Loucy (cell line): ENCODE results near the gene ASB14.

Experiments
- H2AFZ ChIP-seq: fragments of 200-600 bp; sonication (generic); 2 replicates; pipeline ENCODE4 v1.6.0; 2016; ENCODE audit warnings: antibody characterized with exemption, mild to moderate bottlenecking, low read length, moderate library complexity
- H3F3A ChIP-seq: fragments of 200-600 bp; 2 replicates; pipeline ENCODE4 v1.6.0; 2016; ENCODE audit warnings: antibody characterized with exemption, low read depth, mild to moderate bottlenecking
- H3K27me3 ChIP-seq: fragments of 200-600 bp; sonication (generic); 2 replicates; pipeline ENCODE4 v1.6.1; 2014; ENCODE audit warnings: low read length, mild to moderate bottlenecking; ENCODE audit not compliant: insufficient read depth, poor library complexity, severe bottlenecking
- H3K36me3 ChIP-seq: fragments of 200-600 bp; sonication (generic); 2 replicates; pipeline ENCODE4 v1.6.1; 2016; ENCODE audit warnings: low read length; ENCODE audit not compliant: insufficient read depth
- H3K4me1 ChIP-seq: fragments of 200-600 bp; sonication (generic); 2 replicates; pipeline ENCODE4 v1.5.1; 2014; ENCODE audit warnings: low read length, mild to moderate bottlenecking; ENCODE audit not compliant: insufficient read depth, poor library complexity, severe bottlenecking
- H3K4me2 ChIP-seq: fragments of 200-600 bp; sonication (generic); 2 replicates; pipeline ENCODE4 v1.6.0; 2014; ENCODE audit warnings: antibody characterized with exemption, low read length, low read depth, mild to moderate bottlenecking; ENCODE audit not compliant: poor library complexity, severe bottlenecking
- H3K4me3 ChIP-seq: fragments of 200-600 bp; sonication (generic); 2 replicates; pipeline ENCODE4 v1.5.1; 2014; ENCODE audit warnings: low read length, mild to moderate bottlenecking, mixed read lengths; ENCODE audit not compliant: poor library complexity, severe bottlenecking
- H3K79me2 ChIP-seq: fragments of 200-600 bp; sonication (generic); 2 replicates; pipeline ENCODE4 v1.6.1; 2014; ENCODE audit warnings: low read length; ENCODE audit not compliant: insufficient read depth
- H3K9ac ChIP-seq: fragments of 200-600 bp; sonication (generic); 2 replicates; pipeline ENCODE4 v1.6.0; 2014; ENCODE audit warnings: mild to moderate bottlenecking, low read depth, low read length, moderate library complexity; ENCODE audit not compliant: poor library complexity, severe bottlenecking
- H3K9me2 ChIP-seq: fragments of 200-600 bp; sonication (generic); replicated peaks from 2 replicates; pipeline ENCODE4 v1.6.1; 2016; ENCODE audit warnings: low read depth, low read length, mixed read lengths
- H3K9me3 ChIP-seq: fragments of 200-600 bp; sonication (generic); 2 replicates; pipeline ENCODE4 v1.6.1; 2014; ENCODE audit warnings: mild to moderate bottlenecking, antibody characterized with exemption, low read length, low read depth; ENCODE audit not compliant: insufficient read depth
- H4K20me1 ChIP-seq: fragments of 200-600 bp; sonication (generic); 2 replicates; pipeline ENCODE4 v1.6.0; 2014; ENCODE audit warnings: antibody characterized with exemption, low read length, mild to moderate bottlenecking; ENCODE audit not compliant: insufficient read depth, poor library complexity, severe bottlenecking
- CTCF ChIP-seq: fragments of 200-600 bp; sonication (generic); conservative IDR thresholded peaks from 2 replicates; pipeline ENCODE4 v1.5.1; 2014; ENCODE audit warnings: mild to moderate bottlenecking, antibody characterized with exemption, low read length
- EZH2phosphoT487 ChIP-seq: fragments of 200-600 bp; IDR thresholded peaks from 2 replicates; pipeline ENCODE4 v1.6.1; 2018; ENCODE audit warnings: antibody characterized with exemption, mild to moderate bottlenecking, moderate library complexity, borderline replicate concordance

Gene ASB14

DNA sequence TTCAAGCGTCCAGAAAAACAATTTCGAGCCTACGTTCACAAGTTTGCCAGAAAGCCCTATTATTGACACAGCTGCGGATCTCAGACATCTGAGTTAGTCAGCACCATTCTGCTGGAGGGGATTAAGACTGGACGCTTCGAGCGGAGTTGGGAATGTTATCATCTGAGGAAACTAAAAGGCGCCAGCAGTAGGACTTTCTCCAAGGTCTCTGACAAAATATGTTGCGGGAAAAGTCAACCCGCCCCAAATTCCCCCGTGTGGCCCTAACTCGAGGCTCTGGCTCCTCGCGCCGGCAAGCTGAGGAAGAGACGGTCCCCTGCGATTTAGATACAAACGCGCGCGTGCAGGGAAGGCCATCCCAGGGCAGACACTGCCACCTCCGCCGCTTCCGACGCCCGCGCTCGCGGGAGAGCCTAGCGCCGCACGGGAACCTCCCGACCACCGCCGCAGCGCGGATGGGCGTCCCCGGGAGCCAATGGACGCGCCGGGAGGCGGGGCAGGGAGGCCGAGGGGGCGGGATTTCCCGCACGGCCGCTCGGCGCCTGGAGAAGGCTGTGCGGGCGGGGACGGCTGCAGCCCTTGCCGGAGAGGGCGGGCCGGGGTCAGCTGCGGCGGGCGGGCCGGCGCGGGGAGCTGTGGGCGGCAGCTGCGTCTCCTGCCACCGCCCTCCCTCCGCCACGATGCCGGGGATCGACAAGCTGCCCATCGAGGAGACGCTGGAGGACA is 65.1 kb downstream of the ASB14 start, which contains the start of gene APPL1:
APPL1 (plus strand) TSS at position 526 of the 726 bp plus-strand sequence; CDS start at position 681, 155 bp downstream.
- H3K79me2 ChIP-seq: peaks cover 48% of the 10 kb centered on the region
- H3K36me3 ChIP-seq: no peaks in the 10 kb centered on the region
- peak within 1 kb of the TSS; percentile 98 for H2AFZ ChIP-seq
- H3K9me2 ChIP-seq: no peaks in the 10 kb centered on the region
- H3K4me1 ChIP-seq: peaks cover 55% of the 10 kb centered on the region
- H3K4me3 ChIP-seq: peak within 1 kb of the TSS; percentile 85
- TF ChIP-seq CTCF (no peak), EZH2phosphoT487 (no peak)
- no peaks in the 10 kb centered on the region for H3K27me3 ChIP-seq
- H3K9ac ChIP-seq: peak within 1 kb of the TSS; percentile 88
- peaks cover 31% of the 10 kb centered on the region for H4K20me1 ChIP-seq
- no peaks in the 10 kb centered on the region for H3K9me3 ChIP-seq
- peak within 1 kb of the TSS; percentile 88 for H3K4me2 ChIP-seq
- H3F3A ChIP-seq: no peaks in the 10 kb centered on the region

- no peak for TF ChIP-seq EZH2phosphoT487
- H3K9me2 ChIP-seq: no peaks in the 10 kb centered on the region
- peaks cover 23% of the 10 kb centered on the region for H4K20me1 ChIP-seq
- H3F3A ChIP-seq: no peaks in the 10 kb centered on the region
- peak overlapping the region; percentile 16 for H3K4me3 ChIP-seq
- no peak overlapping the region for H2AFZ ChIP-seq
- peak overlapping the region; percentile 41 for H3K9ac ChIP-seq
- no peaks in the 10 kb centered on the region for H3K27me3 ChIP-seq
- H3K9me3 ChIP-seq: no peaks in the 10 kb centered on the region
- H3K79me2 ChIP-seq: peaks cover 36% of the 10 kb centered on the region
- no peaks in the 10 kb centered on the region for H3K36me3 ChIP-seq
- H3K4me1 ChIP-seq: peaks cover 49% of the 10 kb centered on the region
- H3K4me2 ChIP-seq: peak overlapping the region; percentile 71
Measured at GRCh38 chr3:57226176-57226575, 66.3 kb downstream of the ASB14 start.

DNA sequence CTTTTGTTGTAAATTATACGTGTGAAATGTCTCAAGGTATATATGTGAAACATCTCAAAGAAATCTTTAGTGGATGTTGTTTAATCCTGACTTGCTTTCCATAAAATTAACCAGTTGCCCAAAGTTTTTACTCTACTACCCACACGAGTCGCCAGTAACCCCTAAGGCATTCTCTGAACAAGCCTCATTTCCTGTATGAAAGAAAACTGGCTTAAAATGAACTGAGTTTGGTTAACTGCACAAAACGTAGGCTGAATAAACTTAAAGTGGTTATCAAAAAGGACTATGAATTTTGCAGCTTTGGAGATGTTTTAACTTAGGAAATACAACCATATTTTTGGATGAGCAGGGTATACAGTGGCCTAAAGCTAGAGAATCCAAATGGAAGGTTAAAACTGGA is 67.6 kb downstream of the ASB14 start:
- Histone ChIP-seq H3K9ac (peak overlapping the region; percentile 58), H3K9me3 (no peaks in the 10 kb centered on the region), H3F3A (no peaks in the 10 kb centered on the region), H3K4me2 (peak overlapping the region; percentile 71), H3K27me3 (no peaks in the 10 kb centered on the region), H2AFZ (peak overlapping the region; percentile 38), H3K9me2 (no peaks in the 10 kb centered on the region), H3K79me2 (peaks cover 23% of the 10 kb centered on the region), H3K4me1 (peaks cover 41% of the 10 kb centered on the region), H3K36me3 (no peaks in the 10 kb centered on the region), H4K20me1 (peaks cover 12% of the 10 kb centered on the region), H3K4me3 (peak overlapping the region; percentile 55)
- TF ChIP-seq EZH2phosphoT487: no peak
- TF ChIP-seq CTCF: no peak
